SH-SY5Y (cell line): ENCODE measurements around the gene ZNF521.

ENCODE experiments used
- GATA2 ChIP-seq: IDR thresholded peaks from 2 replicates; pipeline ENCODE4 v1.6.1; 2011; ENCODE audit warnings: mild to moderate bottlenecking, low read depth, low read length
- GATA3 ChIP-seq: IDR thresholded peaks from 2 replicates; pipeline ENCODE4 v1.6.1; 2011; ENCODE audit warnings: low read depth, mild to moderate bottlenecking, low read length, moderate library complexity

GRCh38 chr18:25055076-25055475 lies 296.9 kb downstream of the ZNF521 start:
- TF ChIP-seq GATA2 (no peak), GATA3 (no peak)
